Measurements from ENCODE around the gene R3HDM4. TPM values are rescaled to one million over a fixed set of nuclear protein-coding genes. Genes with fewer than 3 reads are reported as not detected.

Gene R3HDM4
- polyA plus RNA-seq, 2 of the 4 experiments (the other 2 are of a cell fraction), result 22.7 to 24.8 TPM

GRCh38 chr19:952049-952679 is 39.1 kb upstream of the R3HDM4 start:
- ChIA-PET POLR2A (no interaction called here), CTCF (interaction anchor here (0.6 kb wide), 1 partner anchor 44 kb away, joined by 3 read pairs; no protein-coding TSS in a partner anchor)
- Histone ChIP-seq H3K4me3 (no peak overlapping the region), H3K4me1 (peaks cover 25% of the 10 kb centered on the region), H3K27ac (peak overlapping the region in 1 of 2 experiments; percentile 71; a peak in 3 of 6 replicates), H3K4me2 (peak overlapping the region; percentile 41; the same call in 2 of the 3 replicates), H3K9me3 (no peaks in the 10 kb centered on the region)
- DNase-seq (ENCODE audit: low read depth in 1 of 2, low spot score in 1 of 2) (no peak), ATAC-seq (no peak), FAIRE-seq (no peak)
- 77% methylated on average over 14 of the region's 14 CpGs for WGBS (ENCODE audit: missing lambda C conversion rate)
- TF ChIP-seq KDM5A (IDR thresholded peaks at IDR 0.05) (no peak), NFE2L2 (conservative IDR thresholded peaks at IDR 0.05; ENCODE audit: low read length) (no peak), TP53 (CRISPR knock-in tag; IDR thresholded peaks at IDR 0.05) (no peak), CBX2 (IDR thresholded peaks at IDR 0.05; ENCODE audit: borderline replicate concordance, low read depth) (no peak), ZSCAN20 (CRISPR knock-in tag; IDR thresholded peaks at IDR 0.05) (no peak), HOXA7 (CRISPR knock-in tag; IDR thresholded peaks at IDR 0.05) (no peak), MYC (IDR thresholded peaks at IDR 0.05; ENCODE audit: borderline replicate concordance, low read length) (no peak), TFCP2L1 (CRISPR knock-in tag; IDR thresholded peaks at IDR 0.05) (no peak), SREBF2 (IDR thresholded peaks at IDR 0.05) (no peak), GATA3 (IDR thresholded peaks at IDR 0.05; ENCODE audit: borderline replicate concordance) (no peak), POLR2A (IDR thresholded peaks at IDR 0.05; ENCODE audit: low read length) (no peak), MAX (IDR thresholded peaks at IDR 0.05) (no peak), RNF2 (IDR thresholded peaks at IDR 0.05; ENCODE audit: borderline replicate concordance, low read depth) (no peak), HOXB13 (CRISPR knock-in tag; IDR thresholded peaks at IDR 0.05; ENCODE audit: low read depth) (no peak), ZNF302 (CRISPR knock-in tag; IDR thresholded peaks at IDR 0.05) (no peak), FOSB (CRISPR knock-in tag; IDR thresholded peaks at IDR 0.05) (no peak)

GRCh38 chr19:950352-951066 is 37.5 kb upstream of the R3HDM4 start:
- DNase-seq (ENCODE audit: low read depth in 1 of 2, low spot score in 1 of 2), result no peak
- H3K4me2 ChIP-seq, result no peak overlapping the region
- no peak overlapping the region for H3K27ac ChIP-seq
- FAIRE-seq, result no peak
- POLR2A ChIA-PET, result no interaction called here
- 87% methylated on average over 14 of the region's 17 CpGs for WGBS (ENCODE audit: missing lambda C conversion rate)
- no peak overlapping the region for H3K4me3 ChIP-seq
- peaks cover 16% of the 10 kb centered on the region for H3K4me1 ChIP-seq
- no peak for ATAC-seq
- TF ChIP-seq HDAC2 (IDR thresholded peaks at IDR 0.05) (no peak), CBX2 (IDR thresholded peaks at IDR 0.05; ENCODE audit: borderline replicate concordance, low read depth) (no peak), BHLHE40 (IDR thresholded peaks at IDR 0.05; ENCODE audit: low read depth, low read length) (no peak), JUN (IDR thresholded peaks at IDR 0.05) (no peak), HOXB5 (CRISPR knock-in tag; IDR thresholded peaks at IDR 0.05) (no peak), KDM1A (IDR thresholded peaks at IDR 0.05; ENCODE audit: low read depth) (no peak), CHD4 (IDR thresholded peaks at IDR 0.05; ENCODE audit: borderline replicate concordance) (no peak), ZC3H11A (IDR thresholded peaks at IDR 0.05) (no peak), MAX (IDR thresholded peaks at IDR 0.05) (no peak), NPAS2 (CRISPR knock-in tag; IDR thresholded peaks at IDR 0.05; ENCODE audit: borderline replicate concordance) (no peak), CHD2 (IDR thresholded peaks at IDR 0.05; ENCODE audit: low read length, partially characterized antibody) (no peak), JUNB (IDR thresholded peaks at IDR 0.05) (no peak)
- no peaks in the 10 kb centered on the region for H3K9me3 ChIP-seq
- CTCF ChIA-PET, result no interaction called here

Data from A549 (cell line).